Neural cell (in vitro differentiated cells): ENCODE results near the gene ASCC1. TPM values are rescaled to one million over a fixed set of nuclear protein-coding genes. Genes with fewer than 3 reads are reported as not detected.

Source experiments
- H2AFZ ChIP-seq: fragments of 200-600, 300-800 bp; sonication (generic), shearing (Covaris generic); 2 replicates; pipeline ENCODE4 v1.6.0; 2014; ENCODE audit warnings: low read depth, mild to moderate bottlenecking, antibody characterized with exemption, low read length, moderate library complexity
- H3F3A ChIP-seq: fragments of 200-600 bp; shearing (Covaris generic); 2 replicates; pipeline ENCODE4 v1.6.1; 2016; ENCODE audit warnings: mild to moderate bottlenecking, moderate library complexity, mixed read lengths, antibody characterized with exemption, low read length; ENCODE audit not compliant: insufficient read depth, poor library complexity, severe bottlenecking
- H3K27ac ChIP-seq: fragments of 200-600, 300-800 bp; sonication (generic), shearing (Covaris generic); 2 replicates; pipeline ENCODE4 v1.5.1; 2014; ENCODE audit warnings: mild to moderate bottlenecking, low read length, moderate library complexity
- H3K27me3 ChIP-seq: fragments of 300-800, 200-600 bp; sonication (generic), shearing (Covaris generic); 2 replicates; pipeline ENCODE4 v1.6.0; 2014; ENCODE audit warnings: mild to moderate bottlenecking, low read depth, low read length, moderate library complexity; ENCODE audit not compliant: insufficient read depth
- H3K36me3 ChIP-seq: fragments of 300-800, 200-600 bp; sonication (generic), shearing (Covaris generic); 2 replicates; pipeline ENCODE4 v1.5.1; 2014; ENCODE audit warnings: mild to moderate bottlenecking, antibody characterized with exemption, low read length, moderate library complexity; ENCODE audit not compliant: insufficient read depth
- H3K4me2 ChIP-seq: fragments of 300-800, 200-600 bp; sonication (generic), shearing (Covaris generic); 2 replicates; pipeline ENCODE4 v1.6.0; 2014; ENCODE audit warnings: mild to moderate bottlenecking, low read length
- H3K4me3 ChIP-seq: fragments of 300-800, 200-600 bp; sonication (generic), shearing (Covaris generic); 2 replicates; pipeline ENCODE4 v1.5.1; 2014; ENCODE audit warnings: mild to moderate bottlenecking, low read length, moderate library complexity
- H3K79me2 ChIP-seq: fragments of 200-600 bp; shearing (Covaris generic); replicated peaks from 2 replicates; pipeline ENCODE4 v1.6.0; 2014; ENCODE audit warnings: mild to moderate bottlenecking, low read length, moderate library complexity; ENCODE audit not compliant: insufficient read depth
- H3K9ac ChIP-seq: fragments of 300-800, 200-600 bp; sonication (generic), shearing (Covaris generic); 2 replicates; pipeline ENCODE4 v1.6.1; 2016; ENCODE audit warnings: mild to moderate bottlenecking, low read length, mixed read lengths
- H3K9me2 ChIP-seq: fragments of 200-600 bp; shearing (Covaris generic); 2 replicates; pipeline ENCODE4 v1.6.1; 2016; ENCODE audit warnings: mild to moderate bottlenecking, low read length, mixed read lengths; ENCODE audit not compliant: insufficient read depth
- H3K9me3 ChIP-seq: fragments of 200-600, 300-800 bp; sonication (generic), shearing (Covaris generic); 2 replicates; pipeline ENCODE4 v1.6.1; 2016; ENCODE audit warnings: mild to moderate bottlenecking, mixed run types, low read length, moderate library complexity, mixed read lengths
- H4K20me1 ChIP-seq: fragments of 200-600 bp; shearing (Covaris generic); 2 replicates; pipeline ENCODE4 v1.6.1; 2016; ENCODE audit warnings: mild to moderate bottlenecking, mixed run types; ENCODE audit not compliant: insufficient read depth
- EP300 ChIP-seq: fragments of 450-650 bp; conservative IDR thresholded peaks from 2 replicates; pipeline ENCODE4 v1.6.1; 2014; ENCODE audit warnings: antibody characterized with exemption, mild to moderate bottlenecking, moderate library complexity; ENCODE audit not compliant: poor library complexity, severe bottlenecking
- EZH2 ChIP-seq: fragments of 200-600, 300-800 bp; shearing (Covaris generic), sonication (generic); IDR thresholded peaks from 2 replicates; pipeline ENCODE4 v1.6.1; 2014; ENCODE audit warnings: antibody characterized with exemption, low read length, borderline replicate concordance, mild to moderate bottlenecking; ENCODE audit not compliant: insufficient read depth, poor library complexity, severe bottlenecking
- MXI1 ChIP-seq: fragments of 450-650 bp; conservative IDR thresholded peaks from 2 replicates; pipeline ENCODE4 v1.6.1; 2014; ENCODE audit warnings: antibody characterized with exemption, mild to moderate bottlenecking; ENCODE audit not compliant: poor library complexity, severe bottlenecking
- POLR2AphosphoS5 ChIP-seq: IDR thresholded peaks from 2 replicates; pipeline ENCODE4 v1.6.1; 2012
- RAD21 ChIP-seq: fragments of 450-650 bp; conservative IDR thresholded peaks from 2 replicates; pipeline ENCODE4 v1.6.1; 2014; ENCODE audit warnings: antibody characterized with exemption, mild to moderate bottlenecking, moderate library complexity
- SMC3 ChIP-seq: fragments of 450-650 bp; conservative IDR thresholded peaks from 2 replicates; pipeline ENCODE4 v1.6.1; 2014; ENCODE audit warnings: antibody characterized with exemption, mild to moderate bottlenecking, moderate library complexity; ENCODE audit not compliant: poor library complexity
- TAF1 ChIP-seq: IDR thresholded peaks from 2 replicates; pipeline ENCODE4 v1.6.1; 2012; ENCODE audit warnings: low read depth
- polyA plus RNA-seq: library from polyadenylated mRNA; depleted of rRNA; stranded (reverse); fragments of >200 nt; gene quantifications from 2 replicates; pipeline ENCODE4 v1.2.3, GENCODE V29; 2014
- TF ChIP-seq, protein P1 (sequence below): fragments of 450-650 bp; IDR thresholded peaks from 2 replicates; pipeline ENCODE4 v1.5.1; 2014; ENCODE audit warnings: antibody characterized with exemption, mild to moderate bottlenecking, moderate library complexity; ENCODE audit not compliant: poor library complexity, severe bottlenecking
- TF ChIP-seq, protein P2 (sequence below): IDR thresholded peaks from 2 replicates; pipeline ENCODE4 v1.6.1; 2012; ENCODE audit warnings: borderline replicate concordance

The ASCC1 gene
- polyA plus RNA-seq, 1 donor from 2014 or later = 39.6 TPM

DNA sequence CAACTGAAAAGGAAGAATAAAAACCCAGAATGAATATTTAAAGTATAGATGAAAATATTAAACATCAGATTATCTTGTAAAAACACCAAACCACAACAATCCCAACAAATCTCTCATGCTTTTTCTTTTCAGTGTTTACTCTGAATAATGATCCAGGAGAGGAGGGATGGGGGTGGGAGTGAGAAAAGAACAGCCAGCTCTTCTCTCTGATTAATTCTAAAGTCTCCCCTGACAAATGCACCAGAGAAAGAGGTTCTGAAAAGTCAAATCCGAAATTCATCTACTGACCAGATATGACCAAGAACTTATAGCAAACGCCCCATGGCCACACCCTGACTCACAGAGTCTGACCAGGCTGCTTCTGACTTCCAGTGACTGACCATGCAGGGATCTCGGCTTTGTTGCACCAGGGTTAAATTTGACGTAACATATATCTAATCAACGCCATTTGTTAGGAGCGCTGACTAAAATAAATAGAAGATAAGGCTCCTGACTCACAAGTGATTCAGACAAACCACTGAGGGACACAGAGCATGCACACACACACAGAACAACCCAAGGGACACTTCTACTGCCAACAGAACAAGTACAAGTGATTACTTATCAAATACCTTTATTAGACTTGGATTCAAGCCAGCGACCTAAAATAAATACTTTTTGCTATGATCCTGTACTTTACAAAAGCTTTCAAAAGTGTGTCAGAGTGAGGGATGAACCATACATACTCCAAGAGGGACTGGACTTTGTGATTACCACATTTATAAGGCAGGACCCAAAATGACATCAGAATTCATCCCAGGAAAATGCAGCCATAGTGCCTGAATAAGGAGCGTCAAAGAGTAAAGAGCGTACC is 118.4 kb downstream of the ASCC1 start:
- no peaks in the 10 kb centered on the region for H4K20me1 ChIP-seq

DNA sequence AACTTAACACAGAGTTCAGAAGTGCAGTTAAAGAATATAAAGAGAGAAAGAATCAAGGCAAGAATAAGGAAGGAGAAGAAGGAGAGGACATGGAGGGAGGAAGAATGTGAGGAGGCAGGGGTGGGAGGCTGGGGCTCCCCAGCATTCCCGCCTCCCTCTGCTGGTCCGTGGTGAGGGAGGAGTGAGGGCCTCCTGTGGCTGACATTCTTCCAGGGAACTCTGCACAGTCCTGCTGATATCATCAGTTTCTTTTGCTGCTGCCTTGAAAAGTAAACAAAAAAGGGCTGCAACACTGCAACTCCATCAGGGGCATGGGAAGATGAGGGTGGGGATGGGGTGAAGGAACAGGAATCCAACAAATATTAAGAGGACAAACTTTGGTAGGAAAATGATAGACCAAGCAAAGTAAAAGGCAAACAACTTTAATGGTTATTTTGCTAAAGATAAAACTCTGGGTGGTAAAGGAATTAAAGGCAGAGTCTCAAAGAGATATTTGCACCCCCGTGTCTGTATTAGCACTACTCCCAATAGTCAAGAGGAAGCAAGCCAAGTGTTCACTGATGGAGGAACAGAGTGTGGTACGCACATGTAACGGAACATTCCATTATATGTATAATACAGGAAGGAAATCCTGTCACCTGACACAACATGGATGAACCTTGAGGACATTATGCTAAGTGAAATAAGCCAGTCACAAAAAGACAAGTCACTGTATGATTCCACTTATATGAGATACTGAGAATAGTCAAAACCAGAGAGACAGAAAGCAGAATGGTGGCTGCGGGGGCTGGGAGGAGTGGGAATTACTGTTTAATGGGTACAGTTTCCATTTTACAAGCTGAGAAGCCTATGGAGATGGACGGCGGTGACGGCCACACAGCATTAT is 119.7 kb downstream of the ASCC1 start:
- no peaks in the 10 kb centered on the region for H3K79me2 ChIP-seq
- TF ChIP-seq MXI1 (no peak), SMC3 (no peak), EP300 (no peak), EZH2 (no peak), RAD21 (no peak), TAF1 (no peak), POLR2AphosphoS5 (no peak)
- TF ChIP-seq, protein P1, sequence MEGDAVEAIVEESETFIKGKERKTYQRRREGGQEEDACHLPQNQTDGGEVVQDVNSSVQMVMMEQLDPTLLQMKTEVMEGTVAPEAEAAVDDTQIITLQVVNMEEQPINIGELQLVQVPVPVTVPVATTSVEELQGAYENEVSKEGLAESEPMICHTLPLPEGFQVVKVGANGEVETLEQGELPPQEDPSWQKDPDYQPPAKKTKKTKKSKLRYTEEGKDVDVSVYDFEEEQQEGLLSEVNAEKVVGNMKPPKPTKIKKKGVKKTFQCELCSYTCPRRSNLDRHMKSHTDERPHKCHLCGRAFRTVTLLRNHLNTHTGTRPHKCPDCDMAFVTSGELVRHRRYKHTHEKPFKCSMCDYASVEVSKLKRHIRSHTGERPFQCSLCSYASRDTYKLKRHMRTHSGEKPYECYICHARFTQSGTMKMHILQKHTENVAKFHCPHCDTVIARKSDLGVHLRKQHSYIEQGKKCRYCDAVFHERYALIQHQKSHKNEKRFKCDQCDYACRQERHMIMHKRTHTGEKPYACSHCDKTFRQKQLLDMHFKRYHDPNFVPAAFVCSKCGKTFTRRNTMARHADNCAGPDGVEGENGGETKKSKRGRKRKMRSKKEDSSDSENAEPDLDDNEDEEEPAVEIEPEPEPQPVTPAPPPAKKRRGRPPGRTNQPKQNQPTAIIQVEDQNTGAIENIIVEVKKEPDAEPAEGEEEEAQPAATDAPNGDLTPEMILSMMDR = no peak
- TF ChIP-seq, protein P2, sequence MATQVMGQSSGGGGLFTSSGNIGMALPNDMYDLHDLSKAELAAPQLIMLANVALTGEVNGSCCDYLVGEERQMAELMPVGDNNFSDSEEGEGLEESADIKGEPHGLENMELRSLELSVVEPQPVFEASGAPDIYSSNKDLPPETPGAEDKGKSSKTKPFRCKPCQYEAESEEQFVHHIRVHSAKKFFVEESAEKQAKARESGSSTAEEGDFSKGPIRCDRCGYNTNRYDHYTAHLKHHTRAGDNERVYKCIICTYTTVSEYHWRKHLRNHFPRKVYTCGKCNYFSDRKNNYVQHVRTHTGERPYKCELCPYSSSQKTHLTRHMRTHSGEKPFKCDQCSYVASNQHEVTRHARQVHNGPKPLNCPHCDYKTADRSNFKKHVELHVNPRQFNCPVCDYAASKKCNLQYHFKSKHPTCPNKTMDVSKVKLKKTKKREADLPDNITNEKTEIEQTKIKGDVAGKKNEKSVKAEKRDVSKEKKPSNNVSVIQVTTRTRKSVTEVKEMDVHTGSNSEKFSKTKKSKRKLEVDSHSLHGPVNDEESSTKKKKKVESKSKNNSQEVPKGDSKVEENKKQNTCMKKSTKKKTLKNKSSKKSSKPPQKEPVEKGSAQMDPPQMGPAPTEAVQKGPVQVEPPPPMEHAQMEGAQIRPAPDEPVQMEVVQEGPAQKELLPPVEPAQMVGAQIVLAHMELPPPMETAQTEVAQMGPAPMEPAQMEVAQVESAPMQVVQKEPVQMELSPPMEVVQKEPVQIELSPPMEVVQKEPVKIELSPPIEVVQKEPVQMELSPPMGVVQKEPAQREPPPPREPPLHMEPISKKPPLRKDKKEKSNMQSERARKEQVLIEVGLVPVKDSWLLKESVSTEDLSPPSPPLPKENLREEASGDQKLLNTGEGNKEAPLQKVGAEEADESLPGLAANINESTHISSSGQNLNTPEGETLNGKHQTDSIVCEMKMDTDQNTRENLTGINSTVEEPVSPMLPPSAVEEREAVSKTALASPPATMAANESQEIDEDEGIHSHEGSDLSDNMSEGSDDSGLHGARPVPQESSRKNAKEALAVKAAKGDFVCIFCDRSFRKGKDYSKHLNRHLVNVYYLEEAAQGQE = no peak
- H2AFZ ChIP-seq = no peak overlapping the region
- peaks cover 2% of the 10 kb centered on the region for H3F3A ChIP-seq
- H3K9me3 ChIP-seq = no peaks in the 10 kb centered on the region
- H3K36me3 ChIP-seq = peaks cover 12% of the 10 kb centered on the region
- H3K9ac ChIP-seq = no peak overlapping the region
- H3K9me2 ChIP-seq = no peaks in the 10 kb centered on the region
- H3K27ac ChIP-seq = no peak overlapping the region
- H4K20me1 ChIP-seq = no peaks in the 10 kb centered on the region
- H3K4me3 ChIP-seq = no peak overlapping the region
- H3K27me3 ChIP-seq = no peaks in the 10 kb centered on the region
- no peak overlapping the region for H3K4me2 ChIP-seq

More for the DNA sequence above, 118.4 kb downstream of the ASCC1 start:
- H3K27ac ChIP-seq = no peak overlapping the region
- peaks cover 12% of the 10 kb centered on the region for H3K36me3 ChIP-seq
- H3K9me2 ChIP-seq = no peaks in the 10 kb centered on the region
- no peak overlapping the region for H3K9ac ChIP-seq
- H3F3A ChIP-seq = peaks cover 2% of the 10 kb centered on the region
- no peaks in the 10 kb centered on the region for H3K9me3 ChIP-seq
- no peaks in the 10 kb centered on the region for H3K79me2 ChIP-seq
- TF ChIP-seq, protein P1 = no peak
- TF ChIP-seq EZH2 (no peak), RAD21 (no peak), TAF1 (no peak)
- no peak overlapping the region for H3K4me3 ChIP-seq
- H3K4me2 ChIP-seq = no peak overlapping the region
- H2AFZ ChIP-seq = no peak overlapping the region
- no peaks in the 10 kb centered on the region for H3K27me3 ChIP-seq
